ENCODE data around the gene LAPTM5.

LAPTM5 gene

GRCh38 chr1:30714536-30715090 lies 43.0 kb downstream of the LAPTM5 start:
- Histone ChIP-seq H3K4me3 (ENCODE audit: low read depth in 1 of 2, low read length in 2 of 2) (no peak overlapping the region), H3K36me3 (ENCODE audit: control insufficient read depth in 1 of 2, insufficient read depth in 2 of 2, low read length in 2 of 2) (no peaks in the 10 kb centered on the region), H3K27me3 (ENCODE audit: control insufficient read depth in 1 of 2, insufficient read depth in 2 of 2, low read length in 2 of 2) (peaks cover 0 to 5% of the 10 kb centered on the region in 2 donors), H3K27ac (ENCODE audit: low read depth, low read length) (no peak overlapping the region), H3K9me3 (ENCODE audit: control insufficient read depth in 1 of 2, low read length in 2 of 2) (peaks cover 5 to 7% of the 10 kb centered on the region in 2 donors), H3K9ac (ENCODE audit: low read depth in 1 of 2, low read length in 2 of 2) (no peak overlapping the region), H3K4me1 (ENCODE audit: control insufficient read depth in 1 of 2, insufficient read depth in 2 of 2, low read length in 2 of 2) (peaks cover 4 to 10% of the 10 kb centered on the region in 2 donors)

GRCh38 chr1:30714025-30714424 lies 43.5 kb downstream of the LAPTM5 start:
- H3K27ac ChIP-seq (ENCODE audit: low read depth, low read length), result no peak overlapping the region
- no peak overlapping the region for H3K9ac ChIP-seq (ENCODE audit: low read depth in 1 of 2, low read length in 2 of 2)
- peaks cover 0 to 4% of the 10 kb centered on the region in 2 donors for H3K4me1 ChIP-seq (ENCODE audit: control insufficient read depth in 1 of 2, insufficient read depth in 2 of 2, low read length in 2 of 2)
- H3K36me3 ChIP-seq (ENCODE audit: control insufficient read depth in 1 of 2, insufficient read depth in 2 of 2, low read length in 2 of 2), result no peaks in the 10 kb centered on the region
- peaks cover 4 to 5% of the 10 kb centered on the region in 2 donors for H3K27me3 ChIP-seq (ENCODE audit: control insufficient read depth in 1 of 2, insufficient read depth in 2 of 2, low read length in 2 of 2)
- peaks cover 5 to 7% of the 10 kb centered on the region in 2 donors for H3K9me3 ChIP-seq (ENCODE audit: control insufficient read depth in 1 of 2, low read length in 2 of 2)
- no peak overlapping the region for H3K4me3 ChIP-seq (ENCODE audit: low read depth in 1 of 2, low read length in 2 of 2)

- Histone ChIP-seq H3K27ac (ENCODE audit: low read depth, low read length) (no peak overlapping the region), H3K4me1 (ENCODE audit: control insufficient read depth in 1 of 2, insufficient read depth in 2 of 2, low read length in 2 of 2) (no peaks in the 10 kb centered on the region)
These were observed 44.3 kb downstream of the LAPTM5 start for GRCh38 chr1:30713311-30713710.

GRCh38 chr1:30712583-30712982 lies 45.0 kb downstream of the LAPTM5 start:
- Histone ChIP-seq H3K27ac (ENCODE audit: low read depth, low read length) (no peak overlapping the region), H3K9ac (ENCODE audit: low read depth in 1 of 2, low read length in 2 of 2) (no peak overlapping the region), H3K36me3 (ENCODE audit: control insufficient read depth in 1 of 2, insufficient read depth in 2 of 2, low read length in 2 of 2) (no peaks in the 10 kb centered on the region), H3K4me3 (ENCODE audit: low read depth in 1 of 2, low read length in 2 of 2) (no peak overlapping the region), H3K27me3 (ENCODE audit: control insufficient read depth in 1 of 2, insufficient read depth in 2 of 2, low read length in 2 of 2) (peaks cover 5% of the 10 kb centered on the region in 2 donors), H3K4me1 (ENCODE audit: control insufficient read depth in 1 of 2, insufficient read depth in 2 of 2, low read length in 2 of 2) (no peaks in the 10 kb centered on the region), H3K9me3 (ENCODE audit: control insufficient read depth in 1 of 2, low read length in 2 of 2) (peaks cover 5 to 7% of the 10 kb centered on the region in 2 donors)

More at GRCh38 chr1:30713311-30713710, 44.3 kb downstream of the LAPTM5 start:
- Histone ChIP-seq H3K9me3 (ENCODE audit: control insufficient read depth in 1 of 2, low read length in 2 of 2) (peaks cover 5 to 7% of the 10 kb centered on the region in 2 donors), H3K9ac (ENCODE audit: low read depth in 1 of 2, low read length in 2 of 2) (no peak overlapping the region), H3K27me3 (ENCODE audit: control insufficient read depth in 1 of 2, insufficient read depth in 2 of 2, low read length in 2 of 2) (peaks cover 5% of the 10 kb centered on the region in 2 donors), H3K36me3 (ENCODE audit: control insufficient read depth in 1 of 2, insufficient read depth in 2 of 2, low read length in 2 of 2) (no peaks in the 10 kb centered on the region), H3K4me3 (ENCODE audit: low read depth in 1 of 2, low read length in 2 of 2) (no peak overlapping the region)

- H3K9ac ChIP-seq (ENCODE audit: low read depth in 1 of 2, low read length in 2 of 2), result no peak overlapping the region
- H3K4me3 ChIP-seq (ENCODE audit: low read depth in 1 of 2, low read length in 2 of 2), result no peak overlapping the region
- H3K36me3 ChIP-seq (ENCODE audit: control insufficient read depth in 1 of 2, insufficient read depth in 2 of 2, low read length in 2 of 2), result no peaks in the 10 kb centered on the region
- H3K4me1 ChIP-seq (ENCODE audit: control insufficient read depth in 1 of 2, insufficient read depth in 2 of 2, low read length in 2 of 2), result no peaks in the 10 kb centered on the region
- H3K27ac ChIP-seq (ENCODE audit: low read depth, low read length), result no peak overlapping the region
- peaks cover 2 to 3% of the 10 kb centered on the region in 2 donors for H3K9me3 ChIP-seq (ENCODE audit: control insufficient read depth in 1 of 2, low read length in 2 of 2)
- H3K27me3 ChIP-seq (ENCODE audit: control insufficient read depth in 1 of 2, insufficient read depth in 2 of 2, low read length in 2 of 2), result peaks cover 5 to 9% of the 10 kb centered on the region in 2 donors
These were observed 47.2 kb downstream of the LAPTM5 start for GRCh38 chr1:30710407-30710806.

GRCh38 chr1:30708361-30708728 lies 49.2 kb downstream of the LAPTM5 start:
- H3K4me1 ChIP-seq (ENCODE audit: control insufficient read depth in 1 of 2, insufficient read depth in 2 of 2, low read length in 2 of 2), result no peaks in the 10 kb centered on the region
- H3K4me3 ChIP-seq (ENCODE audit: low read depth in 1 of 2, low read length in 2 of 2), result no peak overlapping the region
- peaks cover 5 to 13% of the 10 kb centered on the region in 2 donors for H3K27me3 ChIP-seq (ENCODE audit: control insufficient read depth in 1 of 2, insufficient read depth in 2 of 2, low read length in 2 of 2)
- H3K9me3 ChIP-seq (ENCODE audit: control insufficient read depth in 1 of 2, low read length in 2 of 2), result no peaks in the 10 kb centered on the region
- no peaks in the 10 kb centered on the region for H3K36me3 ChIP-seq (ENCODE audit: control insufficient read depth in 1 of 2, insufficient read depth in 2 of 2, low read length in 2 of 2)
- no peak overlapping the region for H3K9ac ChIP-seq (ENCODE audit: low read depth in 1 of 2, low read length in 2 of 2)
- no peak overlapping the region for H3K27ac ChIP-seq (ENCODE audit: low read depth, low read length)

- Histone ChIP-seq H3K9me3 (ENCODE audit: control insufficient read depth in 1 of 2, low read length in 2 of 2) (no peaks in the 10 kb centered on the region), H3K27me3 (ENCODE audit: control insufficient read depth in 1 of 2, insufficient read depth in 2 of 2, low read length in 2 of 2) (peaks cover 5 to 13% of the 10 kb centered on the region in 2 donors), H3K9ac (ENCODE audit: low read depth in 1 of 2, low read length in 2 of 2) (no peak overlapping the region), H3K27ac (ENCODE audit: low read depth, low read length) (no peak overlapping the region), H3K36me3 (ENCODE audit: control insufficient read depth in 1 of 2, insufficient read depth in 2 of 2, low read length in 2 of 2) (no peaks in the 10 kb centered on the region), H3K4me3 (ENCODE audit: low read depth in 1 of 2, low read length in 2 of 2) (no peak overlapping the region), H3K4me1 (ENCODE audit: control insufficient read depth in 1 of 2, insufficient read depth in 2 of 2, low read length in 2 of 2) (no peaks in the 10 kb centered on the region)
These were observed 49.9 kb downstream of the LAPTM5 start for GRCh38 chr1:30707412-30708360.

GRCh38 chr1:30706528-30706927 lies 51.0 kb downstream of the LAPTM5 start:
- Histone ChIP-seq H3K4me1 (ENCODE audit: control insufficient read depth in 1 of 2, insufficient read depth in 2 of 2, low read length in 2 of 2) (no peaks in the 10 kb centered on the region), H3K4me3 (ENCODE audit: low read depth in 1 of 2, low read length in 2 of 2) (no peak overlapping the region), H3K27me3 (ENCODE audit: control insufficient read depth in 1 of 2, insufficient read depth in 2 of 2, low read length in 2 of 2) (peaks cover 5 to 9% of the 10 kb centered on the region in 2 donors), H3K36me3 (ENCODE audit: control insufficient read depth in 1 of 2, insufficient read depth in 2 of 2, low read length in 2 of 2) (no peaks in the 10 kb centered on the region), H3K9ac (ENCODE audit: low read depth in 1 of 2, low read length in 2 of 2) (no peak overlapping the region), H3K27ac (ENCODE audit: low read depth, low read length) (no peak overlapping the region), H3K9me3 (ENCODE audit: control insufficient read depth in 1 of 2, low read length in 2 of 2) (no peaks in the 10 kb centered on the region)

GRCh38 chr1:30705698-30706097 lies 51.9 kb downstream of the LAPTM5 start:
- Histone ChIP-seq H3K9me3 (ENCODE audit: control insufficient read depth in 1 of 2, low read length in 2 of 2) (no peaks in the 10 kb centered on the region), H3K4me3 (ENCODE audit: low read depth in 1 of 2, low read length in 2 of 2) (no peak overlapping the region), H3K27me3 (ENCODE audit: control insufficient read depth in 1 of 2, insufficient read depth in 2 of 2, low read length in 2 of 2) (peaks cover 5 to 9% of the 10 kb centered on the region in 2 donors), H3K9ac (ENCODE audit: low read depth in 1 of 2, low read length in 2 of 2) (no peak overlapping the region), H3K36me3 (ENCODE audit: control insufficient read depth in 1 of 2, insufficient read depth in 2 of 2, low read length in 2 of 2) (no peaks in the 10 kb centered on the region), H3K4me1 (ENCODE audit: control insufficient read depth in 1 of 2, insufficient read depth in 2 of 2, low read length in 2 of 2) (no peaks in the 10 kb centered on the region), H3K27ac (ENCODE audit: low read depth, low read length) (no peak overlapping the region)

GRCh38 chr1:30704765-30705509 lies 52.6 kb downstream of the LAPTM5 start:
- Histone ChIP-seq H3K4me1 (ENCODE audit: control insufficient read depth in 1 of 2, insufficient read depth in 2 of 2, low read length in 2 of 2) (no peaks in the 10 kb centered on the region), H3K9ac (ENCODE audit: low read depth in 1 of 2, low read length in 2 of 2) (no peak overlapping the region), H3K27ac (ENCODE audit: low read depth, low read length) (no peak overlapping the region), H3K27me3 (ENCODE audit: control insufficient read depth in 1 of 2, insufficient read depth in 2 of 2, low read length in 2 of 2) (peaks cover 5 to 9% of the 10 kb centered on the region in 2 donors), H3K36me3 (ENCODE audit: control insufficient read depth in 1 of 2, insufficient read depth in 2 of 2, low read length in 2 of 2) (no peaks in the 10 kb centered on the region), H3K9me3 (ENCODE audit: control insufficient read depth in 1 of 2, low read length in 2 of 2) (no peaks in the 10 kb centered on the region), H3K4me3 (ENCODE audit: low read depth in 1 of 2, low read length in 2 of 2) (no peak overlapping the region)
